GM19240 (cell line): ENCODE measurements around the gene IGSF9.

Source experiments
- DNase-seq: peaks from one replicate; pipeline ENCODE4 v3.0.0; 2011; ENCODE audit warnings: low spot score; ENCODE audit not compliant: insufficient read length

IGSF9 gene

GRCh38 chr1:159945483-159946241 lies at the start of gene IGSF9:
TSS of gene IGSF9 (minus strand) at chr1:159945613. CDS start at chr1:159943454, 2,159 bp downstream.
- DNase-seq, result no peak

DNA sequence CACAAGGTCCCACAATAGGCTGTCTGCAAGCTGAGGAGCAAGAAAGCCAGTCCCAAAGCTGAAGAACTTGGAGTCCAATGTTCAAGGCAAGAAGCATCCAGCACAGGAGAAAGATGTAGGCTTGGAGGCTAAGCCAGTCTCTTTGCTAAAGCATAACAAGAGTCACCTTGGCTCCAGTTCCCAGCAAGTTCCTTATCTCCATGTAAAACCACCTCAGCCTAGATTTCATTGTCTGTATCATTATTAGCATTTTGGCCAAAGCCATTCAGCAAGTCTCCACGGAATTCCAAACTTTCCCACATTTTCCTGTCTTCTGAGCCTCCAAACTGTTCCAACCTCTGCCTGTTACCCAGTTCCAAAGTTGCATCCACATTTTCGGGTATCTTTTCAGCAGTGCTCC lies 49.5 kb upstream of the IGSF9 start:
- no peak for DNase-seq

DNA sequence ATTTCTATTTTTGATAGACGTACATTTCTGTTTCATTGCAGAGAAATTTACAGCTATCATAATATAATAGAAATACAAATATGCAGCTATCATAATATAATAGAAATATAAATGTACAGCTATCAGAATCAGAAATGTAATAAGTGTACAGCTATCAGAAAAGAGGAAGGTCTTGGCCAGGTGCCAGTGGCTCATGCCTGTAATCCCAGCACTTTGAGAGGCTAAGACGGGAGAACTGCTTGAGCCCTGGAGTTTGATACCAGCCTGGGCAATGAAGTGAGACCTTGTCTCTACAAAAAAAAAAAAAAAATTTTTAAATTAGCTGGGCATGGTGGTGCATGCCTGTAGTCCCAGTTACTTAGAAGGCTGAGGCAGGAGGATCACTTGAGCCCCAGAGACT lies 48.5 kb upstream of the IGSF9 start:
- no peak for DNase-seq

DNA sequence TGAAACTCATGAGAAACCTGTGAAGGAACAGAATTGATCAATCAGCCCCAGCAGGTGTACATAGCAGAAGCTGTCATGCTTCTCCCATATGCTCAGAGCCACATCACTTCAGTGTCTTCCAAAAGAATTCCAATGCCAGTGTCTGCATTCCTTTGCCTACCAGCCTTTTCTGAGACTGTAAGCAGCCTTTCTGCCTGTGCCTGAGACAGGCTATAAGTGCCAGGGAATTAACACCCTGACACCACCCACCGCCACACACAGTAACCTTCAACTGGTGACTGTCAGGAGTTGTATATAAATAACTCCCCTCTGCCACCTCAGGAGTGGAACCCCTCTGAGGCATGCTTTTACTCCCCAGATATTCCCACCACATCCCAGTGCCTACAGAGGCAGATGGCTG lies 46.7 kb upstream of the IGSF9 start:
- DNase-seq, result no peak

- no peak for DNase-seq
These were observed 46.1 kb upstream of the IGSF9 start for GRCh38 chr1:159991513-159991912.

- DNase-seq, result no peak
These were observed 44.6 kb upstream of the IGSF9 start for GRCh38 chr1:159990005-159990404.

GRCh38 chr1:159989581-159989980 lies 44.2 kb upstream of the IGSF9 start:
- DNase-seq, result no peak

DNA sequence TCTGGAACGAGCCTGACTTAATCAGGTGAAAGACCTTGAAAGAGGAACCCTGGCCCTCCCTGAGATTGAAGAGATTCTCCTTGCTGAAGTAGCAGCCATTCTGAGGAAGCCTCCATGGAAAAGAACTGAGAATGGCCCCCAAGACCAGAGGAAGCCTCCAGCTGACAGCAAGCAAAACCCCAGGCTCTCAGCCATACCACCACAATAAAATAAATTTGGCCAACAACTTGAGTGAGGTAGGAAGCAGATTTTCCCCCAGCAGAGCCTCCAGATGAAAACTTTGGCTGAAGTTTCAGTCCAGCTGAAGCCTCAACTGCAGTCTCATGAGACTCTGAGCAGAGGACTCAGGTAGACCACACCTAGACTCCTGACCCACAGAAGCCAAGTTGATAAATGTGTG lies 42.6 kb upstream of the IGSF9 start:
- no peak for DNase-seq

DNA sequence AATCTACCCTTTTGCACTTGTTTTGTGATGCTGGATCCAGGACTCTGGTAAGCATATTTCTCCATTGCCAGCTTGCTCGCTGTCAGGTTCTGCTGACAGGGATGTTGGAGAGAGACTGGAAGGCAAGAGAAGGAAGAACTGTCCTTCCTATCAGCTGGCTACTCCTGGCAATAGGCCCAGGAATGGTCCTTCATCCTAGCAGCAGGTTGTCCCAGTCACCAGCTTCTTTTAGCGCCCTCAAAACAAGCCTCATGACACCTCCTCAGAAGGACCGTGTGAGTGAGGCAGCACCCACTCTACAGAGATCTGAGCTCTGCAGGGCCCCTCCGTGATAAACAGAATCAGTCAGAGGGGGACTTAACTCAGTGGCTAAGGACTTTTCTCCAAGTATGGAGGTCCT lies 41.8 kb upstream of the IGSF9 start:
- no peak for DNase-seq

GRCh38 chr1:159986531-159986930 lies 41.1 kb upstream of the IGSF9 start:
- no peak for DNase-seq

GRCh38 chr1:159986093-159986492 lies 40.7 kb upstream of the IGSF9 start:
- DNase-seq, result no peak

DNA sequence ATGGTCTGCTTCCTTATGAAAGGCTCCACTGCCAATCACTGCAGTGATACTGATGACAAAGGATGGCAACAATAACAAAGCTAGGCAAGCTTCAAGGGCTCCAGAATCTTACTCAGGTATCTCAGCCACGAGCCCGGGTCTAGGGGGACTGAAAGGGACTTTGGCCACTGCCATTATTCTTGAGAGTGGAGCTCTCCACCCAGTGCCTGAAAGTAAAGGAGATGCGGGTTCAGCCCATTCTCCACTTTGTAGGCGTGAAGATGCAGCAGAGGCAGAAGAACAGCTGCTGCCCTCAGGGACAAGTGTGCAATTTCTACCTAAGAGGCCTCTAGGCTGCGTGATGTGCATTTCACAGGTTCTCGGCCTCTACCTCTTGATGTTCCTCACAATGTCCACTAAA lies 40.1 kb upstream of the IGSF9 start:
- DNase-seq, result no peak

GRCh38 chr1:159983681-159984080 lies 38.3 kb upstream of the IGSF9 start:
- DNase-seq, result no peak

DNA sequence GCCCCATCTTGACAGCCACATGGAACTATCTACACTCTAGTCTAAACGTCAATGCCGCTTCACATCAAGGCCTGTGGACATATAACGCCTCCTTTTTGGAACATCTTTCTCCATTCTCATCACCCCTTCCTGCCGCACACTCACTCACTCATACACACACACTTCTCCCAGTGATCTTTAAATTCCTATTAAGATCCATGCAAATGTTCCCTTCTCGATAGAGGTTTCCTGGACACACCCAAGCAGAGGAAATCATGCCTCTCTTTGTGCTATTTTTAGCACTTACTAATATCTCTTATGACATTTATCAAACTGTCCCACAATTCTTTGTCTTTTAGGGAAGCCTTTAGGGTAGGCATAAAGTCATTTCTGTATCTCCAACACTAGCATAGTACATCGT lies 36.9 kb upstream of the IGSF9 start:
- DNase-seq, result no peak

DNA sequence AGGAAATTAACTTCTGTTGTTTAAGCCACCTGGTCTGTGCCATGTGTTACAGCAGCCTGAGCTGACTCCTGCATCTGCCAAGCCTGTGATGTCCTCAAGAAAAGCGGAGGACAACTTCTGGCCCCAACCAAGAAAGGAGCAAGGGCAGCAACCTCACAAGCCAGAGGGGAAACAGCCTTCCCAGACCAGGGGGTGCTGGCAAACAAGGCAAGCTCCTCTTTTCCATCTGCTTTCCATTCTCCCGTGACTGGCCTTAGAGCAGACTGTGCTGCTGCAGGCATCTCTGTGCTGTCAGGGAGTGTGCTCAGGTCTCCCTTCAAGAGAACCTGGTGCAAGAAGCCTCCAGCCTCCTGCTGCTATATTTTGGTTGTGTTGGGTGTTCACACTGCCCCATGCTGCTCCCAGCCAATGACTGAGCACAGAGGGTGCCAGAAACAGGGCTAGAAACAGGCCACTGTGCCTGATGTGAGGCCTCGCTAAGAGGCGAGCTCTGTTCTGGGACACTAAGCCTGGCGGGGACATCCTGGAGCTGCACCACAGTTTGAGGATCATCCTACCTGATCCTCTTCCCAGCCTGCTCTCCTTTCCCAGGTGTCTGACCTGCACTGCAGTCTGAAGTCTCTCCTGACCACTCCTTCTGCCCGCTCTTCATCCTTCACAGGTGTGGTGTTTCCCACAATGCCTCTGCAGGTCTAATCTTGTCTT lies 36.1 kb upstream of the IGSF9 start:
- DNase-seq, result no peak

DNA sequence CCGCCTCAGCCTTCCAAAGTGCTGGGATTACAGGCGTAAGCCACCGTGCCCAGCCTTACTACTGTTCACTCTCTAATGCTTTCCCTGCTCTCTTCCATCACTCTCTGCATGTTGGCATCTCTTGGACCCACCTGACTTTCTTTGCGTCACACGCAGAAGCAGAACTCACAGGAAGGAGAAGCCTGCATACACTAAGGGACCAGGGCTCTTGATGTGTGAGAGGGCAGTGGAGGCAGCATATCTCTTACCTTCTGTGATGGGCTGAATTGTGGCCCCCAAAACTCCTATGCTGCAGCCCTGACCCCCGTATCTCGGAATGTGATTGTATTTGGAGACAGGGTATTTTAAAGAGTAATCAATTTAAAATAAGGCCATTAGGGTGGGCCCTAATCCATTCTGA lies 35.4 kb upstream of the IGSF9 start:
- no peak for DNase-seq

DNA sequence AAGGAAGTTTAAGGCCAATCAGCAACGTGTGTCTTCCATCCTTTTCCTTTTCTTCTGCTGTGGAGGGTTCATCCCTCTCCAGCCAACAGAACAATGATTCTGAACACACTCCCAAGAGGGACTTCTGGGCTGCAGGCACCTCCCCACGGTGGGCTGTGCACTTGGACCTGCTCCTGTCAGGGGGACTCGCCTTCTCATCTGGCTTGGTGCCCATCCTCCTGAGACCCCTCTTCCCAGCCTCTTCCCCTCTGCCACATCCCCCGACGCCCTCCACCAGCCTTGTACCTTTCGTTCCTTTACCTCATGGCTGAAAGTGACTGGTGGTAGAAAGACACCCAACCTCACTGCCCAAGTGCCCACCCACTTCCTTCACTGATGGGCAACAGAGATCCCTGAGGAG lies 34.7 kb upstream of the IGSF9 start:
- DNase-seq, result no peak

GRCh38 chr1:159979257-159979656 lies 33.8 kb upstream of the IGSF9 start:
- DNase-seq, result no peak

- no peak for DNase-seq
These were observed 32.6 kb upstream of the IGSF9 start for GRCh38 chr1:159978107-159978398.

GRCh38 chr1:159977364-159978106 lies 32.1 kb upstream of the IGSF9 start:
- no peak for DNase-seq

- no peak for DNase-seq
These were observed 29.0 kb upstream of the IGSF9 start for GRCh38 chr1:159974350-159974965.

DNA sequence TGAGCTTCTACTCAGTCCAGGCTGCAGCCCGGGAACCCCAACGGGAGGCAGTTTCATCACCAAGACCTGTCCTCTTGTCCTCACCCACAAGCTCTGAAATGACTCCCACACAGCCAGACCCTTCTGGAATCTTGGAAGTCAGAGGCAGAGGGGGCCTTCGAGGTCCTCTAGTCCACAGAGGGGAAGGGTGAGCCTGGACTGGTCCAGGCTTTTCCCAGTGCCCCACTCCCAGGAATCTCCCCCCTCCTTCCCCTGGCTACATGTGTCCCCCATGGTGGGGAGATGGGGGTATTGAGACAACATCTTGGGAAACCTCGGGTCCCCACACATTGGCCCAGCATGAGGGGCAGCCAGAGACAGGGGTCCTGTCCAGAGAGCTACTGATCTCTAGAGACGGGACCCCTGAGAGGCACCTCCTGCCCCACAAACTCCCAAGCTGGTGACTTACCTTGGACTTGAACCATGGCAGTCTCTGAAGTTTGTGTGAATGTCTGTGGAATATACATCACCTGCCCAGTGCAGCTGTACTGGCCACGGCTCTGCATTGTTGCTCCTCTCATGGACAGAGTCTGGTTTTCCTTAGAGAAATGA lies 28.0 kb upstream of the IGSF9 start:
- no peak for DNase-seq
